H9 (cell line): Measurements from ENCODE around the gene ZSWIM8. TPM values are rescaled to one million over a fixed set of nuclear protein-coding genes. Genes with fewer than 3 reads are reported as not detected.
"Not testable (repeated sequence)": the region's sequence is repeated elsewhere in the genome, so short reads cannot be mapped to it uniquely, and the experiment has no call there.

ENCODE experiments used
- DNase-seq: peaks from one replicate; pipeline ENCODE4 v3.0.0-alpha.2; 2017
- H2AFZ ChIP-seq: one replicate; pipeline ENCODE4 v1.6.1; 2013; ENCODE audit warnings: mild to moderate bottlenecking, low read length, control low read depth, moderate library complexity
- H2AK5ac ChIP-seq: 2 replicates; pipeline ENCODE4 v1.6.1; 2013; ENCODE audit warnings: low read length, control low read depth, mixed read lengths; ENCODE audit not compliant: insufficient read length
- H2BK120ac ChIP-seq: one replicate; pipeline ENCODE4 v1.6.1; 2013; ENCODE audit warnings: low read depth, mild to moderate bottlenecking, low read length, control low read depth, inconsistent platforms; ENCODE audit not compliant: poor library complexity, severe bottlenecking
- H2BK12ac ChIP-seq: 2 replicates; pipeline ENCODE4 v1.6.1; 2013; ENCODE audit warnings: low read length, control low read depth, mixed read lengths, low read depth; ENCODE audit not compliant: insufficient read length
- H2BK15ac ChIP-seq: 2 replicates; pipeline ENCODE4 v1.6.1; 2013; ENCODE audit warnings: low read depth, low read length, control low read depth
- H2BK20ac ChIP-seq: one replicate; pipeline ENCODE4 v1.6.1; 2013; ENCODE audit warnings: low read depth, mild to moderate bottlenecking, low read length, control low read depth, inconsistent platforms; ENCODE audit not compliant: poor library complexity, severe bottlenecking
- H2BK5ac ChIP-seq: 2 replicates; pipeline ENCODE4 v1.6.1; 2013; ENCODE audit warnings: low read length, control low read depth, mixed read lengths; ENCODE audit not compliant: insufficient read length
- H3K14ac ChIP-seq: 2 replicates; pipeline ENCODE4 v1.6.1; 2013; ENCODE audit warnings: low read length, control low read depth; ENCODE audit not compliant: insufficient read depth
- H3K18ac ChIP-seq: 2 replicates; pipeline ENCODE4 v1.6.1; 2013; ENCODE audit warnings: low read depth, mild to moderate bottlenecking, mixed read lengths, low read length, control low read depth; ENCODE audit not compliant: insufficient read length
- H3K23ac ChIP-seq: 2 replicates; pipeline ENCODE4 v1.6.1; 2013; ENCODE audit warnings: low read length, control low read depth, mixed read lengths, low read depth; ENCODE audit not compliant: insufficient read length
- H3K23me2 ChIP-seq: 2 replicates; pipeline ENCODE4 v1.6.1; 2013; ENCODE audit warnings: low read depth, mild to moderate bottlenecking, mixed read lengths, low read length, control low read depth; ENCODE audit not compliant: insufficient read length, poor library complexity, severe bottlenecking
- H3K27ac ChIP-seq: 2 replicates; pipeline ENCODE4 v1.5.1; 2013; ENCODE audit warnings: low read length, control low read depth, mixed read lengths, low read depth; ENCODE audit not compliant: insufficient read length
- H3K27me3 ChIP-seq: 2 replicates; pipeline ENCODE4 v1.6.1; 2013; ENCODE audit warnings: low read length, control low read depth, inconsistent platforms; ENCODE audit not compliant: insufficient read depth
- H3K4ac ChIP-seq: 2 replicates; pipeline ENCODE4 v1.6.1; 2013; ENCODE audit warnings: low read depth, mild to moderate bottlenecking, control low read depth, inconsistent platforms, low read length, moderate library complexity
- H3K4me1 ChIP-seq: 2 replicates; pipeline ENCODE4 v1.6.1; 2013; ENCODE audit warnings: low read length, control low read depth, inconsistent platforms; ENCODE audit not compliant: insufficient read depth
- H3K4me2 ChIP-seq: 2 replicates; pipeline ENCODE4 v1.6.1; 2013; ENCODE audit warnings: low read length, control low read depth, mixed read lengths; ENCODE audit not compliant: insufficient read length, insufficient read depth
- H3K56ac ChIP-seq: 2 replicates; pipeline ENCODE4 v1.6.1; 2013; ENCODE audit warnings: low read depth, mild to moderate bottlenecking, mixed read lengths, low read length, control low read depth; ENCODE audit not compliant: insufficient read length
- H3K79me1 ChIP-seq: 2 replicates; pipeline ENCODE4 v1.6.1; 2013; ENCODE audit warnings: low read depth, mild to moderate bottlenecking, moderate library complexity, low read length, control low read depth, inconsistent platforms; ENCODE audit not compliant: insufficient read depth, poor library complexity, severe bottlenecking
- H3K79me2 ChIP-seq: 2 replicates; pipeline ENCODE4 v1.6.1; 2013; ENCODE audit warnings: low read length, control low read depth, inconsistent platforms; ENCODE audit not compliant: insufficient read depth
- H3K9ac ChIP-seq: 2 replicates; pipeline ENCODE4 v1.6.1; 2013; ENCODE audit warnings: low read length, control low read depth, mixed read lengths; ENCODE audit not compliant: insufficient read length; ENCODE audit errors: extremely low read depth
- H3K9me3 ChIP-seq: one replicate; pipeline ENCODE4 v1.6.1; 2013; ENCODE audit warnings: low read depth, low read length, inconsistent platforms; ENCODE audit not compliant: control insufficient read depth
- H3T11ph ChIP-seq: one replicate; pipeline ENCODE4 v1.6.1; 2013; ENCODE audit warnings: mild to moderate bottlenecking, low read length, control low read depth, inconsistent platforms
- H4K20me1 ChIP-seq: one replicate; pipeline ENCODE4 v1.6.1; 2013; ENCODE audit not compliant: control insufficient read depth, insufficient read length, insufficient read depth
- H4K5ac ChIP-seq: 2 replicates; pipeline ENCODE4 v1.6.1; 2013; ENCODE audit warnings: low read depth, mild to moderate bottlenecking, mixed read lengths, low read length, control low read depth; ENCODE audit not compliant: insufficient read length
- H4K8ac ChIP-seq: replicated peaks from 2 replicates; pipeline ENCODE4 v1.6.1; 2013; ENCODE audit warnings: low read length, control low read depth, mixed read lengths, low read depth; ENCODE audit not compliant: insufficient read length
- H4K91ac ChIP-seq: 2 replicates; pipeline ENCODE4 v1.6.1; 2013; ENCODE audit warnings: low read depth, mild to moderate bottlenecking, moderate library complexity, mixed read lengths, low read length, control low read depth; ENCODE audit not compliant: insufficient read length
- H3K27ac Mint-ChIP-seq, 3 experiments: 2 replicates in 2 of 3; 3 replicates in 1 of 3; pipeline ENCODE4 v1.8.0; 2020 to 2021; ENCODE audit warnings: mixed read lengths in 3 of 3, mild to moderate bottlenecking in 1 of 3, moderate library complexity in 1 of 3
- H3K27me3 Mint-ChIP-seq: 2 replicates; pipeline ENCODE4 v1.8.0; 2021; ENCODE audit warnings: low read depth, mild to moderate bottlenecking, moderate library complexity, mixed read lengths
- H3K36me3 Mint-ChIP-seq, 3 experiments: 2 replicates in 2 of 3; 3 replicates in 1 of 3; pipeline ENCODE4 v1.8.0; 2020 to 2021; ENCODE audit warnings: low read depth in 3 of 3, mixed read lengths in 3 of 3; ENCODE audit not compliant: insufficient read depth in 1 of 3
- H3K4me1 Mint-ChIP-seq, 2 experiments: 2 replicates each; pipeline ENCODE4 v1.8.0; 2020; ENCODE audit warnings: mixed read lengths in 2 of 2
- H3K4me3 Mint-ChIP-seq, 2 experiments: 2 replicates in 1 of 2; 3 replicates in 1 of 2; pipeline ENCODE4 v1.8.0; 2020 to 2021; ENCODE audit warnings: mild to moderate bottlenecking in 2 of 2, mixed read lengths in 2 of 2, moderate library complexity in 1 of 2
- H3K9me3 Mint-ChIP-seq, 2 experiments: 2 replicates in 1 of 2; 3 replicates in 1 of 2; pipeline ENCODE4 v1.8.0; 2020; ENCODE audit warnings: mild to moderate bottlenecking in 2 of 2, mixed read lengths in 2 of 2, moderate library complexity in 1 of 2
- WGBS: extraction: QIAGEN DNeasy Blood & Tissue Kit; methylation state at CpG from one replicate; pipeline ENCODE4 v1.1.7; 2013; ENCODE audit warnings: missing lambda C conversion rate, low lambda C conversion rate, mixed read lengths; ENCODE audit not compliant: insufficient read length; ENCODE audit errors: extremely low coverage; 5-methylcytosine and 5-hydroxymethylcytosine counted together
- total RNA-seq: library from RNA; stranded (reverse); gene quantifications from 2 replicates; pipeline ENCODE4 v1.2.1, GENCODE V29; 2021

ZSWIM8 gene
- total RNA-seq, 1 experiment from 2014 or later: 41.0 TPM

- H3K4me2 ChIP-seq, H3K79me1 ChIP-seq, DNase-seq, H3K27me3 Mint-ChIP-seq, H3K4me3 Mint-ChIP-seq, H2BK12ac ChIP-seq, H3K4ac ChIP-seq, H3K4me1 ChIP-seq, H3K56ac ChIP-seq, H4K91ac ChIP-seq, H2BK120ac ChIP-seq, H3K9me3 Mint-ChIP-seq, H3K27ac ChIP-seq, H4K5ac ChIP-seq, H3K14ac ChIP-seq, H3T11ph ChIP-seq, H2BK5ac ChIP-seq, H3K79me2 ChIP-seq, H3K9me3 ChIP-seq, H4K8ac ChIP-seq, H2BK15ac ChIP-seq, H3K9ac ChIP-seq, H3K27me3 ChIP-seq, H2AFZ ChIP-seq, H2BK20ac ChIP-seq, H3K23ac ChIP-seq, H4K20me1 ChIP-seq, H2AK5ac ChIP-seq, H3K18ac ChIP-seq: not testable (repeated sequence)
- WGBS: no CpG with 5 or more reads among the region's 18 CpGs
- peaks cover 14% of the 10 kb centered on the region for H3K23me2 ChIP-seq
- H3K4me1 Mint-ChIP-seq: peaks cover 28 to 36% of the 10 kb centered on the region in 2 experiments
- H3K27ac Mint-ChIP-seq: peak overlapping the region in 1 of 3 experiments; percentile 51; a peak in 2 of 7 replicates
- H3K36me3 Mint-ChIP-seq: peaks cover 0 to 12% (median 0%) of the 10 kb centered on the region in 3 experiments; a peak in 2 of 7 replicates
Observed at GRCh38 chr10:73740501-73741254, 44.7 kb upstream of the ZSWIM8 start.
